Vagina (tissue), 2 donors: ENCODE data around the gene AIG1. TPM values are rescaled to one million over a fixed set of nuclear protein-coding genes. Genes with fewer than 3 reads are reported as not detected.
"Not testable (repeated sequence)": the region's sequence is repeated elsewhere in the genome, so short reads cannot be mapped to it uniquely, and the experiment has no call there.

Experiments
- DNase-seq, 2 donors: peaks; one replicate each; pipeline ENCODE4 v3.0.0-alpha.2; 2017; ENCODE audit errors: extremely low spot score in 2 of 2
- H3K27ac ChIP-seq: fragments of 200-600 bp; sonication (generic); one replicate; pipeline ENCODE4 v1.5.1; 2019
- H3K27me3 ChIP-seq: fragments of 200-600 bp; sonication (generic); one replicate; pipeline ENCODE4 v1.5.1; 2019
- H3K36me3 ChIP-seq, 2 donors: fragments of 200-600 bp; sonication (generic); one replicate each; pipeline ENCODE4 v1.5.1; 2017 to 2019
- H3K4me1 ChIP-seq: fragments of 200-600 bp; sonication (generic); one replicate; pipeline ENCODE4 v1.5.1; 2019
- H3K4me3 ChIP-seq, 2 donors: fragments of 200-600 bp; sonication (generic); 1 replicate in 1 of 2; 2 replicates in 1 of 2; pipeline ENCODE4 v1.5.1; 2016 to 2019
- H3K9me3 ChIP-seq: fragments of 200-600 bp; sonication (generic); one replicate; pipeline ENCODE4 v1.5.1; 2019
- CTCF ChIP-seq, 3 experiments: fragments of 450-650 bp in 2 of 3; fragments of 200-600 bp in 1 of 3; sonication (generic) in 1 of 3; IDR thresholded peaks; one replicate each; pipeline ENCODE4 v1.5.1; 2017 to 2019; ENCODE audit warnings: antibody characterized with exemption in 3 of 3, mild to moderate bottlenecking in 2 of 3, moderate library complexity in 2 of 3
- POLR2A ChIP-seq, 2 donors: fragments of 450-650 bp; IDR thresholded peaks; one replicate each; pipeline ENCODE4 v1.6.1; 2017; ENCODE audit warnings: antibody characterized with exemption in 2 of 2, mild to moderate bottlenecking in 2 of 2, moderate library complexity in 2 of 2
- POLR2AphosphoS5 ChIP-seq, 2 donors: sonication (generic); formaldehyde crosslinking; IDR thresholded peaks; one replicate each; pipeline ENCODE4 v1.9.0; 2017; ENCODE audit warnings: antibody characterized with exemption in 2 of 2, mild to moderate bottlenecking in 2 of 2, low read depth in 1 of 2; ENCODE audit not compliant: insufficient read depth in 1 of 2
- intact Hi-C: fragments of 100-400 bp; cut with DNase I; formaldehyde crosslinking; loops from one replicate; pipeline ENCODE4 v1.15.1; 2023
- total RNA-seq: library from RNA; depleted of rRNA; stranded (reverse); fragments of >200 nt; gene quantifications from one replicate; pipeline ENCODE4 v1.2.3, GENCODE V29; 2016

The AIG1 gene
- total RNA-seq, 1 donor from 2014 or later = 22.3 TPM

- H3K27ac ChIP-seq = no peak overlapping the region
- intact Hi-C loops = no loop called here
- H3K9me3 ChIP-seq = no peaks in the 10 kb centered on the region
- TF ChIP-seq POLR2A (IDR thresholded peaks at IDR 0.05) (no peak), POLR2AphosphoS5 (IDR thresholded peaks at IDR 0.05; ENCODE audit: insufficient read depth in 1 of 2, low read depth in 1 of 2) (no peak), CTCF (IDR thresholded peaks at IDR 0.05) (no peak)
- H3K27me3 ChIP-seq = no peaks in the 10 kb centered on the region
- no peaks in the 10 kb centered on the region for H3K36me3 ChIP-seq
- DNase-seq = no peak
- no peak overlapping the region for H3K4me3 ChIP-seq
- no peaks in the 10 kb centered on the region for H3K4me1 ChIP-seq
These were observed 238.8 kb downstream of the AIG1 start for GRCh38 chr6:143299253-143300166.

- TF ChIP-seq CTCF (IDR thresholded peaks at IDR 0.05) = no peak
- Histone ChIP-seq H3K27me3 (no peaks in the 10 kb centered on the region), H3K27ac (no peak overlapping the region), H3K36me3 (no peaks in the 10 kb centered on the region), H3K9me3 (no peaks in the 10 kb centered on the region), H3K4me3 (no peak overlapping the region), H3K4me1 (no peaks in the 10 kb centered on the region)
- intact Hi-C loops = no loop called here
- DNase-seq = no peak
These were observed 240.5 kb downstream of the AIG1 start for GRCh38 chr6:143301188-143301587.

DNA sequence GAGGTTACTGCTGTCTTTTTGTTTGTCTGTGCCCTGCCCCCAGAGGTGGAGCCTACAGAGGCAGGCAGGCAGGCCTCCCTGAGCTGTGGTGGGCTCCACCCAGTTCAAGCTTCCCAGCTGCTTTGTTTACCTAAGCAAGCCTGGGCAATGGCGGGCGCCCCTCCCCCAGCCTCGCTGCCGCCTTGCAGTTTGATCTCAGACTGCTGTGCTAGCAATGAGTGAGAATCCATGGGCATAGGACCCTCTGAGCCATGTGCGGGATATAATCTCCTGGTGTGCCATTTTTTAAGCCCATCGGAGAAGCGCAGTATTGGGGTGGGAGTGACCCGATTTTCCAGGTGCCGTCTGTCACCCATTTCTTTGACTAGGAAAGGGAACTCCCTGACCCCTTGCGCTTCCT, 247.1 kb downstream of the AIG1 start:
- H3K4me3 ChIP-seq, H3K27me3 ChIP-seq, DNase-seq, H3K4me1 ChIP-seq, H3K36me3 ChIP-seq, H3K27ac ChIP-seq, intact Hi-C loops, H3K9me3 ChIP-seq: not testable (repeated sequence)

- TF ChIP-seq CTCF (IDR thresholded peaks at IDR 0.05) = no peak
- TF ChIP-seq POLR2A (IDR thresholded peaks at IDR 0.05) = no peak
- no peak for TF ChIP-seq POLR2AphosphoS5 (IDR thresholded peaks at IDR 0.05; ENCODE audit: insufficient read depth in 1 of 2, low read depth in 1 of 2)
These were observed 252.5 kb downstream of the AIG1 start for GRCh38 chr6:143313163-143313562.

DNA sequence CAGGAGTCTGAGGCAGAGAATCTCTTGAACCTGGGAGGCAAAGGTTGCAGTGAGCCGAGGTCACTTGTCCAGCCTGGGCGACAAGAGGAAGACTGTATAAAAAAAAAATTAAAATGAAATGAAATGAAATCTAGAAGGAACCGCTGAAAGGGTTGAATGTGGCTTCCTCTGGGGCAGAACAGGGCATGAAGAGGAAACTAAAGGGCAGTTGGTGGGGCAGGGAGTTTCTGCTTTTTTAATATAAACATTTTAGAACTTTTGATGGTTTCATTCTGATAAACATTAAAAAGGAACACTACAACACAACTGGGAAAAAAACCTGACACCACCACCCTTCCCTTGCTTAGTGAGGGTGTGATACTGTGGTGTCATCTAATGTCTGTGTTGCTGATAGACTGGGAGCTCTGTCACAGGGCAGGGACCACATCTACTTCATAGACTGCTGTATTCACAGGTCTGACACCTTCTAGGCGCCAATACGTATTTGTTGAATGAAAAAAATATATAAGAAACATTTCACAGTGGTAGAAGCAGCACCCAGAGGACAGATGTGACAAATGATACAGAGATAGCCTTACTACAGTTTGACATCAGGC, 260.9 kb downstream of the AIG1 start:
- H3K4me1 ChIP-seq = peaks cover 10% of the 10 kb centered on the region
- H3K27me3 ChIP-seq = no peaks in the 10 kb centered on the region

More at GRCh38 chr6:143313163-143313562, 252.5 kb downstream of the AIG1 start:
- Histone ChIP-seq H3K4me3 (no peak overlapping the region), H3K4me1 (no peaks in the 10 kb centered on the region), H3K36me3 (no peaks in the 10 kb centered on the region), H3K9me3 (no peaks in the 10 kb centered on the region), H3K27me3 (no peaks in the 10 kb centered on the region), H3K27ac (no peak overlapping the region)
- DNase-seq = no peak
- intact Hi-C loops = no loop called here

More for the DNA sequence above, 260.9 kb downstream of the AIG1 start:
- intact Hi-C loops = no loop called here
- H3K27ac ChIP-seq = no peak overlapping the region
- no peaks in the 10 kb centered on the region for H3K9me3 ChIP-seq
- no peaks in the 10 kb centered on the region for H3K36me3 ChIP-seq
- H3K4me3 ChIP-seq = no peak overlapping the region
- TF ChIP-seq CTCF (IDR thresholded peaks at IDR 0.05) (no peak), POLR2AphosphoS5 (IDR thresholded peaks at IDR 0.05; ENCODE audit: insufficient read depth in 1 of 2, low read depth in 1 of 2) (no peak), POLR2A (IDR thresholded peaks at IDR 0.05) (no peak)
- DNase-seq = no peak
